Thymus (tissue), 11 donors: Measurements from ENCODE around the gene PACSIN3. TPM values are rescaled to one million over a fixed set of nuclear protein-coding genes. Genes with fewer than 3 reads are reported as not detected.
"Not testable (repeated sequence)": the region's sequence is repeated elsewhere in the genome, so short reads cannot be mapped to it uniquely, and the experiment has no call there.

Experiments used
- DNase-seq, 9 donors: peaks; one replicate each; pipeline ENCODE4 v3.0.0-alpha.2; 2013; ENCODE audit warnings: low spot score in 9 of 9, low read depth in 6 of 9, missing footprints in 1 of 9
- H3K27ac ChIP-seq, 2 donors: one replicate each; pipeline ENCODE4 v1.5.1; 2013; ENCODE audit warnings: control low read depth in 1 of 2, low read depth in 1 of 2, low read length in 1 of 2, mild to moderate bottlenecking in 1 of 2, moderate library complexity in 1 of 2
- H3K27me3 ChIP-seq, 2 donors: one replicate each; pipeline ENCODE4 v1.5.1; 2013; ENCODE audit warnings: low read length in 1 of 2; ENCODE audit not compliant: control insufficient read depth in 2 of 2, insufficient read depth in 1 of 2
- H3K36me3 ChIP-seq, 2 donors: one replicate each; pipeline ENCODE4 v1.5.1; 2013; ENCODE audit warnings: low read length in 1 of 2, mild to moderate bottlenecking in 1 of 2, moderate library complexity in 1 of 2; ENCODE audit not compliant: control insufficient read depth in 2 of 2, insufficient read depth in 2 of 2
- H3K4me1 ChIP-seq, 2 donors: one replicate each; pipeline ENCODE4 v1.5.1; 2013; ENCODE audit warnings: low read length in 2 of 2; ENCODE audit not compliant: control insufficient read depth in 2 of 2, insufficient read depth in 2 of 2
- H3K4me3 ChIP-seq, 2 donors: one replicate each; pipeline ENCODE4 v1.5.1; 2013; ENCODE audit warnings: low read length in 2 of 2, control low read depth in 1 of 2, mild to moderate bottlenecking in 1 of 2
- H3K9me3 ChIP-seq, 2 donors: one replicate each; pipeline ENCODE4 v1.5.1; 2013; ENCODE audit warnings: low read length in 1 of 2, mild to moderate bottlenecking in 1 of 2; ENCODE audit not compliant: control insufficient read depth in 2 of 2, insufficient read depth in 1 of 2
- whole genome bisulfite sequencing: extraction: QIAGEN DNeasy Blood & Tissue Kit; methylation state at CpG from one replicate; pipeline ENCODE4 v1.1.7; 2013; 5-methylcytosine and 5-hydroxymethylcytosine counted together
- polyA plus RNA-seq: library from polyadenylated mRNA; stranded (reverse); fragments of 200-250 nt; gene quantifications from one replicate; pipeline ENCODE4 v1.2.3, GENCODE V29; 2013
- total RNA-seq: library from RNA; stranded (reverse); fragments of 120-200 nt; gene quantifications from one replicate; pipeline ENCODE4 v1.2.4, GENCODE V29; 2013
- donor health status: healthy.

Gene PACSIN3
- total and polyA plus RNA-seq, 2 donors = 4.1 to 7.7 TPM

- no peak overlapping the region for H3K4me3 ChIP-seq
- no peaks in the 10 kb centered on the region for H3K9me3 ChIP-seq
- 85% methylated on average over 2 of the region's 2 CpGs for WGBS
- no peaks in the 10 kb centered on the region for H3K36me3 ChIP-seq
- H3K27ac ChIP-seq = no peak overlapping the region
- no peak for DNase-seq
- no peaks in the 10 kb centered on the region for H3K4me1 ChIP-seq
- peaks cover 0 to 2% of the 10 kb centered on the region in 2 donors for H3K27me3 ChIP-seq
Measured at GRCh38 chr11:47204637-47204989, 18.4 kb upstream of the PACSIN3 start.

GRCh38 chr11:47202576-47202975, 16.3 kb upstream of the PACSIN3 start:
- H3K4me3 ChIP-seq = no peak overlapping the region
- H3K4me1 ChIP-seq = no peaks in the 10 kb centered on the region
- no peak overlapping the region for H3K27ac ChIP-seq
- DNase-seq = no peak
- 92% methylated on average over 5 of the region's 5 CpGs for WGBS
- peaks cover 0 to 2% of the 10 kb centered on the region in 2 donors for H3K27me3 ChIP-seq
- no peaks in the 10 kb centered on the region for H3K9me3 ChIP-seq
- no peaks in the 10 kb centered on the region for H3K36me3 ChIP-seq

GRCh38 chr11:47201015-47201414, 14.8 kb upstream of the PACSIN3 start:
- no peak for DNase-seq
- H3K4me1 ChIP-seq = no peaks in the 10 kb centered on the region

GRCh38 chr11:47198161-47198560, 11.9 kb upstream of the PACSIN3 start:
- H3K9me3 ChIP-seq, H3K4me1 ChIP-seq, H3K4me3 ChIP-seq, H3K27me3 ChIP-seq, DNase-seq, H3K27ac ChIP-seq, H3K36me3 ChIP-seq: not testable (repeated sequence)
- 97% methylated on average over 9 of the region's 9 CpGs for WGBS

More at GRCh38 chr11:47201015-47201414, 14.8 kb upstream of the PACSIN3 start:
- Histone ChIP-seq H3K9me3 (no peaks in the 10 kb centered on the region), H3K4me3 (no peak overlapping the region), H3K36me3 (no peaks in the 10 kb centered on the region), H3K27ac (no peak overlapping the region), H3K27me3 (peaks cover 0 to 2% of the 10 kb centered on the region in 2 donors)
- WGBS = 89% methylated on average over 4 of the region's 4 CpGs

- DNase-seq = no peak
- H3K4me1 ChIP-seq = peaks cover 3 to 8% of the 10 kb centered on the region in 2 donors
- no peaks in the 10 kb centered on the region for H3K36me3 ChIP-seq
- no peak overlapping the region for H3K4me3 ChIP-seq
- H3K27me3 ChIP-seq = peaks cover 12 to 30% of the 10 kb centered on the region in 2 donors
- no peaks in the 10 kb centered on the region for H3K9me3 ChIP-seq
- WGBS = 95% methylated on average over 4 of the region's 4 CpGs
- no peak overlapping the region for H3K27ac ChIP-seq
Measured at GRCh38 chr11:47192111-47192510, 5.9 kb upstream of the PACSIN3 start.

GRCh38 chr11:47191137-47191536, 4.9 kb upstream of the PACSIN3 start:
- H3K36me3 ChIP-seq, H3K4me3 ChIP-seq, DNase-seq, H3K9me3 ChIP-seq, H3K27ac ChIP-seq: not testable (repeated sequence)
- Histone ChIP-seq H3K4me1 (peaks cover 7 to 15% of the 10 kb centered on the region in 2 donors), H3K27me3 (peaks cover 22 to 38% of the 10 kb centered on the region in 2 donors)
- WGBS = 93% methylated on average over 10 of the region's 10 CpGs

GRCh38 chr11:47189100-47189834, 3.0 kb upstream of the PACSIN3 start:
- Histone ChIP-seq H3K27ac (no peak overlapping the region), H3K27me3 (peaks cover 40 to 57% of the 10 kb centered on the region in 2 donors), H3K4me3 (no peak overlapping the region), H3K36me3 (no peaks in the 10 kb centered on the region), H3K4me1 (peaks cover 7 to 19% of the 10 kb centered on the region in 2 donors), H3K9me3 (peaks cover 0 to 10% of the 10 kb centered on the region in 2 donors)
- no peak for DNase-seq
- 94% methylated on average over 11 of the region's 11 CpGs for WGBS

- no peaks in the 10 kb centered on the region for H3K36me3 ChIP-seq
- peaks cover 7 to 19% of the 10 kb centered on the region in 2 donors for H3K4me1 ChIP-seq
- peaks cover 40 to 65% of the 10 kb centered on the region in 2 donors for H3K27me3 ChIP-seq
- no peak for DNase-seq
- H3K27ac ChIP-seq = no peak overlapping the region
- 93% methylated on average over 1 of the region's 1 CpG for WGBS
- H3K4me3 ChIP-seq = no peak overlapping the region
- H3K9me3 ChIP-seq = peaks cover 0 to 10% of the 10 kb centered on the region in 2 donors
Measured at GRCh38 chr11:47188259-47188658, 2.0 kb upstream of the PACSIN3 start.

GRCh38 chr11:47187723-47188122, 1.5 kb upstream of the PACSIN3 start:
- Histone ChIP-seq H3K36me3 (no peaks in the 10 kb centered on the region), H3K4me1 (peaks cover 7 to 19% of the 10 kb centered on the region in 2 donors), H3K27me3 (peaks cover 40 to 68% of the 10 kb centered on the region in 2 donors), H3K4me3 (peak overlapping the region in 1 of 2 donors; percentile 10), H3K27ac (no peak overlapping the region), H3K9me3 (peaks cover 0 to 10% of the 10 kb centered on the region in 2 donors)
- no peak for DNase-seq
- WGBS = 68% methylated on average over 5 of the region's 5 CpGs
